Measurements from ENCODE around the gene MGAT3. TPM values are rescaled to one million over a fixed set of nuclear protein-coding genes. Genes with fewer than 3 reads are reported as not detected.
A peak's percentile ranks its signal among the peaks of the same experiment; 100 is the strongest.

MGAT3 gene
- total RNA-seq, 1 experiment from 2014 or later: 5.0 TPM

GRCh38 chr22:39453765-39454378, 2.9 kb upstream of the MGAT3 start:
- H3K23me2 ChIP-seq (ENCODE audit: insufficient read length, low read depth, low read length, poor library complexity, severe bottlenecking): peaks cover 3% of the 10 kb centered on the region
- no peak overlapping the region for H3K4me2 ChIP-seq (ENCODE audit: insufficient read depth, insufficient read length, low read length)
- no peak for DNase-seq
- H2AFZ ChIP-seq (ENCODE audit: low read length): no peak overlapping the region
- peaks cover 60% of the 10 kb centered on the region for H3K27me3 Mint-ChIP-seq (ENCODE audit: low read depth)
- H2BK20ac ChIP-seq (ENCODE audit: low read depth, low read length, poor library complexity, severe bottlenecking): no peak overlapping the region
- peaks cover 5% of the 10 kb centered on the region; the same call in 1 of the 2 replicates for H3K27me3 ChIP-seq (ENCODE audit: insufficient read depth, low read length)
- H3K4me1 ChIP-seq (ENCODE audit: insufficient read depth, low read length): 0 out of 2 replicates have a peak, but pooled peaks cover 2% of the 10 kb centered on the region
- H3T11ph ChIP-seq (ENCODE audit: low read length): no peak overlapping the region
- H4K8ac ChIP-seq (replicated peaks; ENCODE audit: insufficient read length, low read depth, low read length): no peak overlapping the region
- no peaks in the 10 kb centered on the region for H3K79me1 ChIP-seq (ENCODE audit: insufficient read depth, low read depth, low read length, poor library complexity, severe bottlenecking)
- H3K9ac ChIP-seq (ENCODE audit: extremely low read depth, insufficient read length, low read length): no peak overlapping the region
- no peak overlapping the region for H2BK5ac ChIP-seq (ENCODE audit: insufficient read length, low read length)
- no peak overlapping the region for H4K5ac ChIP-seq (ENCODE audit: insufficient read length, low read depth, low read length)
- H2BK120ac ChIP-seq (ENCODE audit: low read depth, low read length, poor library complexity, severe bottlenecking): no peak overlapping the region
- no peak overlapping the region for H2BK15ac ChIP-seq (ENCODE audit: low read depth, low read length)
- TF ChIP-seq CTCF (conservative IDR thresholded peaks at IDR 0.05): no peak
- H3K4me1 Mint-ChIP-seq: peaks cover 28 to 40% of the 10 kb centered on the region in 2 experiments
- no peak overlapping the region for H3K56ac ChIP-seq (ENCODE audit: insufficient read length, low read depth, low read length)
- no CpG with 5 or more reads among the region's 9 CpGs for WGBS (ENCODE audit: extremely low coverage, insufficient read length, low lambda C conversion rate)
- peak overlapping the region in 1 of 2 experiments; percentile 68; a peak in 2 of 5 replicates for H3K4me3 Mint-ChIP-seq
- no peak overlapping the region for H4K91ac ChIP-seq (ENCODE audit: insufficient read length, low read depth, low read length)
- no peak overlapping the region for H3K27ac Mint-ChIP-seq
- no peaks in the 10 kb centered on the region for H4K20me1 ChIP-seq (ENCODE audit: control insufficient read depth, insufficient read depth, insufficient read length)
- no peak overlapping the region for H3K14ac ChIP-seq (ENCODE audit: insufficient read depth, low read length)
- no peak overlapping the region for H2AK5ac ChIP-seq (ENCODE audit: insufficient read length, low read length)
- H3K4ac ChIP-seq (ENCODE audit: low read depth, low read length): no peak overlapping the region
- H3K18ac ChIP-seq (ENCODE audit: insufficient read length, low read depth, low read length): no peak overlapping the region
- H3K9me3 Mint-ChIP-seq: no peaks in the 10 kb centered on the region
- no peak overlapping the region for H2BK12ac ChIP-seq (ENCODE audit: insufficient read length, low read depth, low read length)
- no peak overlapping the region for H3K23ac ChIP-seq (ENCODE audit: insufficient read length, low read depth, low read length)
- H3K9me3 ChIP-seq (ENCODE audit: control insufficient read depth, low read depth, low read length): no peaks in the 10 kb centered on the region
- H3K79me2 ChIP-seq (ENCODE audit: insufficient read depth, low read length): no peaks in the 10 kb centered on the region
- peaks cover 0 to 3% (median 0%) of the 10 kb centered on the region in 3 experiments; a peak in 1 of 7 replicates for H3K36me3 Mint-ChIP-seq (ENCODE audit: insufficient read depth in 1 of 3, low read depth in 3 of 3)
- no peak overlapping the region for H3K27ac ChIP-seq (ENCODE audit: insufficient read length, low read depth, low read length)

Measured in H9 (cell line).